SU-DHL-6 (cell line): ENCODE data around the gene WDTC1.
A peak's percentile ranks its signal among the peaks of the same experiment; 100 is the strongest.
"Not testable (repeated sequence)": the region's sequence is repeated elsewhere in the genome, so short reads cannot be mapped to it uniquely, and the experiment has no call there.

Experiments
- H2AFZ ChIP-seq: fragments of 200-600 bp; sonication (generic); 2 replicates; pipeline ENCODE4 v1.6.1; 2014; ENCODE audit warnings: low read depth, mild to moderate bottlenecking, moderate library complexity, mixed read lengths, antibody characterized with exemption, low read length; ENCODE audit not compliant: severe bottlenecking
- H3F3A ChIP-seq: fragments of 200-600 bp; shearing (Covaris generic); 2 replicates; pipeline ENCODE4 v1.6.0; 2016; ENCODE audit warnings: antibody characterized with exemption, mild to moderate bottlenecking; ENCODE audit not compliant: insufficient read depth
- H3K27ac ChIP-seq: fragments of 200-600 bp; sonication (generic); 2 replicates; pipeline ENCODE4 v1.5.1; 2016; ENCODE audit warnings: low read depth, mild to moderate bottlenecking, low read length, moderate library complexity, mixed read lengths
- H3K27me3 ChIP-seq: fragments of 200-600 bp; sonication (generic), shearing (Covaris generic); 2 replicates; pipeline ENCODE4 v1.6.0; 2014; ENCODE audit warnings: mild to moderate bottlenecking, low read length
- H3K36me3 ChIP-seq: fragments of 200-600 bp; sonication (generic); 2 replicates; pipeline ENCODE4 v1.6.1; 2014; ENCODE audit warnings: mild to moderate bottlenecking, low read length, mixed read lengths
- H3K4me2 ChIP-seq: fragments of 300-600, 200-600 bp; shearing (Covaris generic), sonication (generic); 2 replicates; pipeline ENCODE4 v1.6.0; 2014; ENCODE audit warnings: low read length, low read depth, mild to moderate bottlenecking; ENCODE audit not compliant: poor library complexity, severe bottlenecking
- H3K4me3 ChIP-seq: fragments of 200-600 bp; sonication (generic); 2 replicates; pipeline ENCODE4 v1.5.1; 2014; ENCODE audit warnings: antibody characterized with exemption, low read length, mild to moderate bottlenecking, mixed read lengths; ENCODE audit not compliant: insufficient read depth, poor library complexity, severe bottlenecking
- H3K79me2 ChIP-seq: fragments of 200-600 bp; sonication (generic); 2 replicates; pipeline ENCODE4 v1.6.1; 2014; ENCODE audit warnings: mild to moderate bottlenecking, low read length, moderate library complexity; ENCODE audit not compliant: insufficient read depth
- H3K9ac ChIP-seq: fragments of 200-600 bp; sonication (generic); 2 replicates; pipeline ENCODE4 v1.7.0; 2014; ENCODE audit warnings: mild to moderate bottlenecking, low read length
- H3K9me2 ChIP-seq: fragments of 200-600 bp; sonication (generic); replicated peaks from 2 replicates; pipeline ENCODE4 v1.6.1; 2014; ENCODE audit warnings: low read length; ENCODE audit not compliant: insufficient read depth
- H3K9me3 ChIP-seq: fragments of 200-600 bp; sonication (generic); 2 replicates; pipeline ENCODE4 v1.6.1; 2014; ENCODE audit warnings: low read length, mixed read lengths; ENCODE audit not compliant: insufficient read depth
- H4K20me1 ChIP-seq: fragments of 200-600 bp; sonication (generic); 2 replicates; pipeline ENCODE4 v1.6.1; 2014; ENCODE audit warnings: low read depth, mild to moderate bottlenecking, antibody characterized with exemption, low read length, moderate library complexity, mixed read lengths
- EZH2phosphoT487 ChIP-seq: fragments of 200-600 bp; sonication (generic), shearing (Covaris generic); conservative IDR thresholded peaks from 2 replicates; pipeline ENCODE4 v1.6.1; 2018; ENCODE audit warnings: mild to moderate bottlenecking, antibody characterized with exemption, low read length, moderate library complexity, mixed read lengths
- TF ChIP-seq, protein P1 (sequence below): fragments of 200-600 bp; sonication (generic); IDR thresholded peaks from one replicate; pipeline ENCODE4 v1.5.1; 2017; ENCODE audit warnings: antibody characterized with exemption, mild to moderate bottlenecking, low read length, moderate library complexity; ENCODE audit not compliant: insufficient read depth, poor library complexity, severe bottlenecking

The WDTC1 gene

GRCh38 chr1:27284425-27285273 is 50.2 kb downstream of the WDTC1 start:
- no peaks in the 10 kb centered on the region; the same call in 1 of the 2 replicates for H3K36me3 ChIP-seq
- H3K27ac ChIP-seq = peak overlapping the region; percentile 28
- no peaks in the 10 kb centered on the region for H3K27me3 ChIP-seq
- no peaks in the 10 kb centered on the region for H3K9me2 ChIP-seq
- no peak overlapping the region for H2AFZ ChIP-seq
- no peak overlapping the region for H3K9ac ChIP-seq
- no peaks in the 10 kb centered on the region for H3K79me2 ChIP-seq
- no peaks in the 10 kb centered on the region for H3K9me3 ChIP-seq
- H4K20me1 ChIP-seq = no peaks in the 10 kb centered on the region
- no peak overlapping the region for H3K4me3 ChIP-seq
- TF ChIP-seq, protein P1, sequence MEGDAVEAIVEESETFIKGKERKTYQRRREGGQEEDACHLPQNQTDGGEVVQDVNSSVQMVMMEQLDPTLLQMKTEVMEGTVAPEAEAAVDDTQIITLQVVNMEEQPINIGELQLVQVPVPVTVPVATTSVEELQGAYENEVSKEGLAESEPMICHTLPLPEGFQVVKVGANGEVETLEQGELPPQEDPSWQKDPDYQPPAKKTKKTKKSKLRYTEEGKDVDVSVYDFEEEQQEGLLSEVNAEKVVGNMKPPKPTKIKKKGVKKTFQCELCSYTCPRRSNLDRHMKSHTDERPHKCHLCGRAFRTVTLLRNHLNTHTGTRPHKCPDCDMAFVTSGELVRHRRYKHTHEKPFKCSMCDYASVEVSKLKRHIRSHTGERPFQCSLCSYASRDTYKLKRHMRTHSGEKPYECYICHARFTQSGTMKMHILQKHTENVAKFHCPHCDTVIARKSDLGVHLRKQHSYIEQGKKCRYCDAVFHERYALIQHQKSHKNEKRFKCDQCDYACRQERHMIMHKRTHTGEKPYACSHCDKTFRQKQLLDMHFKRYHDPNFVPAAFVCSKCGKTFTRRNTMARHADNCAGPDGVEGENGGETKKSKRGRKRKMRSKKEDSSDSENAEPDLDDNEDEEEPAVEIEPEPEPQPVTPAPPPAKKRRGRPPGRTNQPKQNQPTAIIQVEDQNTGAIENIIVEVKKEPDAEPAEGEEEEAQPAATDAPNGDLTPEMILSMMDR = peak; percentile 76
- no peak for TF ChIP-seq EZH2phosphoT487
- peaks cover 9% of the 10 kb centered on the region for H3F3A ChIP-seq
- H3K4me2 ChIP-seq = peak overlapping the region; percentile 23

- H2AFZ ChIP-seq = no peak overlapping the region
- H3K4me3 ChIP-seq = no peak overlapping the region
- H3K9ac ChIP-seq = no peak overlapping the region
- no peak overlapping the region for H3K27ac ChIP-seq
- no peaks in the 10 kb centered on the region for H3K9me3 ChIP-seq
- no peaks in the 10 kb centered on the region for H4K20me1 ChIP-seq
- peaks cover 9% of the 10 kb centered on the region for H3F3A ChIP-seq
- H3K4me2 ChIP-seq = no peak overlapping the region
- no peaks in the 10 kb centered on the region for H3K9me2 ChIP-seq
- no peaks in the 10 kb centered on the region for H3K79me2 ChIP-seq
- H3K36me3 ChIP-seq = peaks cover under 1% of the 10 kb centered on the region; the same call in 1 of the 2 replicates
- no peaks in the 10 kb centered on the region for H3K27me3 ChIP-seq
- TF ChIP-seq, protein P1 = no peak
Measured at GRCh38 chr1:27285274-27285660, 50.8 kb downstream of the WDTC1 start.

DNA sequence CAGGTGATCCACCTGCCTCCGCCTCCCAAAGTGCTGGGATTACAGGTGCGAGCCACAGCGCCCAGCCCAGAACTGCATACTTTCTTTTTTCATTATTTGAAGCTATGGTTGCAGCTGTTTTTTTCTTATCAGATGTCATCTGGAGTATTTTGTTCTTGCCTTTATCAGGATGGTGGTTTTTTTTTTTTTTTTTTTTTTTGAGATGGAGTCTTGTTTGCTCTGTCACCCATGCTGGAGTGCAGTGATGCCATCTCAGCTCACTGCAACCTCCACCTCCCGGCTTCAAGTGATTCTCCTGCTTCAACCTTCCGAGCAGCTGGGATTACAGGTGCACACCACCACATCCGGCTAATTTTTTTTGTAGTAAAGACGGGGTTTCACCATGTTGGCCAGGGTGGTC is 51.4 kb downstream of the WDTC1 start:
- H2AFZ ChIP-seq, H3K4me2 ChIP-seq, H4K20me1 ChIP-seq, H3F3A ChIP-seq, H3K9me2 ChIP-seq, H3K9ac ChIP-seq, H3K36me3 ChIP-seq, H3K79me2 ChIP-seq, H3K27me3 ChIP-seq, H3K9me3 ChIP-seq, H3K4me3 ChIP-seq, H3K27ac ChIP-seq: not testable (repeated sequence)

DNA sequence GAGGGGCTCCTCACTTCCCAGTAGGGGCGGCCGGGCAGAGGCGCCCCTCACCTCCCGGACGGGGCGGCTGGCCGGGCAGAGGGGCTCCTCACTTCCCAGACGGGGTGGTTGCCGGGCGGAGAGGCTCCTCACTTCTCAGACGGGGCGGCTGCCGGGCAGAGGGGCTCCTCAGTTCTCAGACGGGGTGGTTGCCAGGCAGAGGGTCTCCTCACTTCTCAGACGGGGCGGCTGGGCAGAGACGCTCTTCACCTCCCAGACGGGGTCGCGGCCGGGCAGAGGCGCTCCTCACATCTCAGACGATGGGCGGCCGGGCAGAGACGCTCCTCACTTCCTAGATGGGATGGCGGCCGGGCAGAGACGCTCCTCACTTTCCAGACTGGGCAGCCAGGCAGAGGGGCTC is 54.7 kb downstream of the WDTC1 start:
- not testable (repeated sequence) for H3K27me3 ChIP-seq, H3K9me2 ChIP-seq, H3K4me3 ChIP-seq, H3K36me3 ChIP-seq, H3K27ac ChIP-seq, H3F3A ChIP-seq, H4K20me1 ChIP-seq, H3K4me2 ChIP-seq, H2AFZ ChIP-seq, H3K9me3 ChIP-seq, H3K79me2 ChIP-seq, H3K9ac ChIP-seq
